ENCODE results near the gene NRDC. TPM values are rescaled to one million over a fixed set of nuclear protein-coding genes. Genes with fewer than 3 reads are reported as not detected.

Gene NRDC
- total and polyA plus RNA-seq, 2 of the 8 experiments (the other 6 are each of a cell fraction or from before 2014, with no cell fraction given), result 70.2 to 182 TPM

DNA sequence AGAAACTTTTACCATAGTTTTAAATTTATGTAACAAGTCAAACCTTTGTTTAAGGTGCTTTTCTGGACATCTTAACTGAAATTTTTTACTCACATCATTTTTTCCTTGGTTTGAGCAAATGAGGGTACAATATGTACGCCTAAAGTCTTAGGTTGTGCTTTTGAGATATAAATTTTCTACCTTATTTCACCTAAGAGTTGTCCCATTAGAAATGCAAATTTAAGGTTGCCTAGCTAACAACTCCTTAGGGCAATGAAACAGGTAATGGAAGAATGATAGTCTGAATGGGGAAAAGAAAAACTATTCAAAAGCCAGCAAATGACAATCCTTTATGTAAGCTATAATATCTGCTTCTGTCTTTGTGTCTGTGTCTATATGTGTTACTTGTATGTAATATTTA lies 19.6 kb downstream of the NRDC start (continued):
- TF ChIP-seq, protein P1, sequence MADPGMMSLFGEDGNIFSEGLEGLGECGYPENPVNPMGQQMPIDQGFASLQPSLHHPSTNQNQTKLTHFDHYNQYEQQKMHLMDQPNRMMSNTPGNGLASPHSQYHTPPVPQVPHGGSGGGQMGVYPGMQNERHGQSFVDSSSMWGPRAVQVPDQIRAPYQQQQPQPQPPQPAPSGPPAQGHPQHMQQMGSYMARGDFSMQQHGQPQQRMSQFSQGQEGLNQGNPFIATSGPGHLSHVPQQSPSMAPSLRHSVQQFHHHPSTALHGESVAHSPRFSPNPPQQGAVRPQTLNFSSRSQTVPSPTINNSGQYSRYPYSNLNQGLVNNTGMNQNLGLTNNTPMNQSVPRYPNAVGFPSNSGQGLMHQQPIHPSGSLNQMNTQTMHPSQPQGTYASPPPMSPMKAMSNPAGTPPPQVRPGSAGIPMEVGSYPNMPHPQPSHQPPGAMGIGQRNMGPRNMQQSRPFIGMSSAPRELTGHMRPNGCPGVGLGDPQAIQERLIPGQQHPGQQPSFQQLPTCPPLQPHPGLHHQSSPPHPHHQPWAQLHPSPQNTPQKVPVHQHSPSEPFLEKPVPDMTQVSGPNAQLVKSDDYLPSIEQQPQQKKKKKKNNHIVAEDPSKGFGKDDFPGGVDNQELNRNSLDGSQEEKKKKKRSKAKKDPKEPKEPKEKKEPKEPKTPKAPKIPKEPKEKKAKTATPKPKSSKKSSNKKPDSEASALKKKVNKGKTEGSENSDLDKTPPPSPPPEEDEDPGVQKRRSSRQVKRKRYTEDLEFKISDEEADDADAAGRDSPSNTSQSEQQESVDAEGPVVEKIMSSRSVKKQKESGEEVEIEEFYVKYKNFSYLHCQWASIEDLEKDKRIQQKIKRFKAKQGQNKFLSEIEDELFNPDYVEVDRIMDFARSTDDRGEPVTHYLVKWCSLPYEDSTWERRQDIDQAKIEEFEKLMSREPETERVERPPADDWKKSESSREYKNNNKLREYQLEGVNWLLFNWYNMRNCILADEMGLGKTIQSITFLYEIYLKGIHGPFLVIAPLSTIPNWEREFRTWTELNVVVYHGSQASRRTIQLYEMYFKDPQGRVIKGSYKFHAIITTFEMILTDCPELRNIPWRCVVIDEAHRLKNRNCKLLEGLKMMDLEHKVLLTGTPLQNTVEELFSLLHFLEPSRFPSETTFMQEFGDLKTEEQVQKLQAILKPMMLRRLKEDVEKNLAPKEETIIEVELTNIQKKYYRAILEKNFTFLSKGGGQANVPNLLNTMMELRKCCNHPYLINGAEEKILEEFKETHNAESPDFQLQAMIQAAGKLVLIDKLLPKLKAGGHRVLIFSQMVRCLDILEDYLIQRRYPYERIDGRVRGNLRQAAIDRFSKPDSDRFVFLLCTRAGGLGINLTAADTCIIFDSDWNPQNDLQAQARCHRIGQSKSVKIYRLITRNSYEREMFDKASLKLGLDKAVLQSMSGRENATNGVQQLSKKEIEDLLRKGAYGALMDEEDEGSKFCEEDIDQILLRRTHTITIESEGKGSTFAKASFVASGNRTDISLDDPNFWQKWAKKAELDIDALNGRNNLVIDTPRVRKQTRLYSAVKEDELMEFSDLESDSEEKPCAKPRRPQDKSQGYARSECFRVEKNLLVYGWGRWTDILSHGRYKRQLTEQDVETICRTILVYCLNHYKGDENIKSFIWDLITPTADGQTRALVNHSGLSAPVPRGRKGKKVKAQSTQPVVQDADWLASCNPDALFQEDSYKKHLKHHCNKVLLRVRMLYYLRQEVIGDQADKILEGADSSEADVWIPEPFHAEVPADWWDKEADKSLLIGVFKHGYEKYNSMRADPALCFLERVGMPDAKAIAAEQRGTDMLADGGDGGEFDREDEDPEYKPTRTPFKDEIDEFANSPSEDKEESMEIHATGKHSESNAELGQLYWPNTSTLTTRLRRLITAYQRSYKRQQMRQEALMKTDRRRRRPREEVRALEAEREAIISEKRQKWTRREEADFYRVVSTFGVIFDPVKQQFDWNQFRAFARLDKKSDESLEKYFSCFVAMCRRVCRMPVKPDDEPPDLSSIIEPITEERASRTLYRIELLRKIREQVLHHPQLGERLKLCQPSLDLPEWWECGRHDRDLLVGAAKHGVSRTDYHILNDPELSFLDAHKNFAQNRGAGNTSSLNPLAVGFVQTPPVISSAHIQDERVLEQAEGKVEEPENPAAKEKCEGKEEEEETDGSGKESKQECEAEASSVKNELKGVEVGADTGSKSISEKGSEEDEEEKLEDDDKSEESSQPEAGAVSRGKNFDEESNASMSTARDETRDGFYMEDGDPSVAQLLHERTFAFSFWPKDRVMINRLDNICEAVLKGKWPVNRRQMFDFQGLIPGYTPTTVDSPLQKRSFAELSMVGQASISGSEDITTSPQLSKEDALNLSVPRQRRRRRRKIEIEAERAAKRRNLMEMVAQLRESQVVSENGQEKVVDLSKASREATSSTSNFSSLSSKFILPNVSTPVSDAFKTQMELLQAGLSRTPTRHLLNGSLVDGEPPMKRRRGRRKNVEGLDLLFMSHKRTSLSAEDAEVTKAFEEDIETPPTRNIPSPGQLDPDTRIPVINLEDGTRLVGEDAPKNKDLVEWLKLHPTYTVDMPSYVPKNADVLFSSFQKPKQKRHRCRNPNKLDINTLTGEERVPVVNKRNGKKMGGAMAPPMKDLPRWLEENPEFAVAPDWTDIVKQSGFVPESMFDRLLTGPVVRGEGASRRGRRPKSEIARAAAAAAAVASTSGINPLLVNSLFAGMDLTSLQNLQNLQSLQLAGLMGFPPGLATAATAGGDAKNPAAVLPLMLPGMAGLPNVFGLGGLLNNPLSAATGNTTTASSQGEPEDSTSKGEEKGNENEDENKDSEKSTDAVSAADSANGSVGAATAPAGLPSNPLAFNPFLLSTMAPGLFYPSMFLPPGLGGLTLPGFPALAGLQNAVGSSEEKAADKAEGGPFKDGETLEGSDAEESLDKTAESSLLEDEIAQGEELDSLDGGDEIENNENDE (IDR thresholded peaks at IDR 0.05; ENCODE audit: insufficient replicate concordance, low read length), result peak; percentile 99
- TF ChIP-seq ZNF274 (IDR thresholded peaks at IDR 0.05; ENCODE audit: borderline replicate concordance, extremely low read depth, low read length) (no peak), MAFK (IDR thresholded peaks at IDR 0.05; ENCODE audit: low read depth, low read length) (peak; percentile 33; the same call in 1 of the 2 replicates), CBX8 (IDR thresholded peaks at IDR 0.05; ENCODE audit: borderline replicate concordance, low read depth, low read length) (no peak)

All from H1 (cell line).